Stimulated activated CD4-positive, alpha-beta T cell treated with anti-CD3 and anti-CD28 coated beads, Interleukin-4, amount 100 ng/mL, for 1 hour (primary cell): ENCODE data around the gene PRRG4.
"Not testable (repeated sequence)": the region's sequence is repeated elsewhere in the genome, so short reads cannot be mapped to it uniquely, and the experiment has no call there.

ENCODE experiments used
- DNase-seq: peaks from one replicate; pipeline ENCODE4 v3.0.0-alpha.2; 2020

PRRG4 gene

DNA sequence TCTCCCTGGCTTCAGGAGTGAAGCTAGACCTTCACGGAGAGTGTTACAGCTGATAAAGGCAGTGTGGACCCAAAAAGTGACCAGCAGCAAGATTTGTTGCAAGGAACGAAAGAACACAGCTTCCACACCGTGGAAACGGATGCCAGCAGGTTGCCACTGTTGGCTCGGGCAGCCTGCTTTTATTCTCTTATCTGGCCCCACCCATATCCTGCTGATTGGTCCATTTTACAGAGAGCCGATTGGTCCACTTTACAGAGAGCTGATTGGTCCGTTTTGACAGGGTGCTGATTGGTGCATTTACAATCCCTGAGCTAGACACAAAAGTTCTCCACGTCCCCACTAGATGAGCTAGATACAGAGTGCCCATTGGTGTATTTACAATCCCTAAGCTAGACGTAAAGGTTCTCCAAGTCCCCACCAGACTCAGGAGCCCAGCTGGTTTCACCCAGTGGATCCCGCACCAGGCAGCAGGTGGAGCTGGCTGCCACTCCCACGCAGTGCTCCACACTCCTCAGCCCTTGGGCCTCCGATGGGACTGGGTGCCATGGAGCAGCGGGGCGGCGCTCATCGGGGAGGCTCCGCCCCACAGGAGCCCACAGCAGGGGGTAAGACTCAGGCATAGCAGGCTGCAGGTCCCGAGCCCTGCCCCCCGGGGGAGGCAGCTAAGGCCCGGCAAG lies 58.1 kb downstream of the PRRG4 start:
- DNase-seq = not testable (repeated sequence)

DNA sequence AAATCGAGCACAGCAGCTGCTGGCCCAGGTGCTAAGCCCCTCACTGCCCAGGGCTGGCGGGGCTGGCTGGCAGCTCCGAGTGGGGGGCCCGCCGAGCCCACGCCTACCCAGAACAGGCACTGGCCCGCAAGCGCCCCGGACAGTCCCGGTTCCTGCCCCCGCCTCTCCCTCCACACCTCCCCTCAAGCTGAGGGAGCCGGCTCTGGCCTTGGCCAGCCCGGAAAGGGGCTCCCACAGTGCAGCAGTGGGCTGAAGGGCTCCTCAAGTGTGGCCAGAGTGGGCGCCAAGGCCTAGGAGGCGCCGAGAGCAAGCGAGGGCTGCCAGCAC lies 58.6 kb downstream of the PRRG4 start:
- DNase-seq = not testable (repeated sequence)

DNA sequence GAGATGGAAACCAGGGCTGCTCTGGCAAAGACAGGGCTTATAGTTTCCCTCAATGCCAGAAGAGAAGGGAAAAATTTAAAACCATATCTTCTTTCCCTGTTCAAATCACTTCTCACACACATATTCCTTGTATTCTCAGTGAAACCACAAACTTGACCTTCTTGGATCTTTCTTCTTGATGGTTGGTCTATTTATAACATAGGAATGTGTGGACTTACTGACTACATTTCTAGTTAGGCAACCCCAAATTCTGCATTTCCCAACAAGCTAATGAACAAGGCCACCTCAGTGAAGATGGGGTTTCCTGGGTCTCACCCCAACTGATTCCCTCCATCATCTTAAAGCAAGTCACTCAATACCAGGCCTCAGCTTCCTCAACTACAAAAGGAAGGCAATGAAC lies 59.1 kb downstream of the PRRG4 start:
- no peak for DNase-seq

DNA sequence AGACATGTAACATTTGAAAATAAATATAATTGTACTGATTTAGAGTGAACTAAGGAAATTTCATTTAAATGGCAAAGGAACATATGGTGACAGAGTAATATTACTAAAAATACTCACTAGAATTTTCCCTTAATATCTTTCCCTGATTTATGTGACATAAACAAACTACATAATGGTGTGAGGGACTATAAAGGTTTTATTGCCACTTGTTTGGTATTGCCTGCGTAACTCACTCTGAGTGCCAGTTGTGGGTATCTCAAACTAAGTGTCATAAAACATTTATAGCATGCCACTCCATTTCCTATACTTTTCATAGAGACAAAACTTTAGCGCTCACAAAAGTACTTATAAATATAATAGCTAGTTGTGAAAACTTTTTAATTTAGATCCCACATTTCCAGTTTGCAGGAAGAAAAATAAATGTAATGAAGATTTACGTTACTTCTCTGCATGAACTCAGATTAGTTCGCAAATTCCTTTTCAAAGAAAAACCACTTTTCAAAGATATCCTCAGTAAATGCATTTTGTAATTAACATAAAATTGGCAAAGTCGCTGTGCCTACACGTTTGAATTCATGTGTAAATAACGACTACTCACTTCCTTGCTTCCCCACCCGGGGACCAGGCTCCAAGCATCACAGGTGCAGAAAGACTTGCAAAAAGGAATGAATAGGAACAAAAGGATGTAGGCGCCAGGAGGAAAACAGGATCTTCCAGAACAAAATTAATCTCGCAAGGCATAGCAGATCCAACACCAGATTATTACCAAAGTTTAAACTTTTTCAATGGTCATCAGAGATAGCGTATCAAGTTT lies 61.3 kb downstream of the PRRG4 start:
- no peak for DNase-seq

GRCh38 chr11:32891657-32892354 lies 62.1 kb downstream of the PRRG4 start:
- DNase-seq = no peak

GRCh38 chr11:32892355-32893092 lies 62.8 kb downstream of the PRRG4 start, which contains the start of gene QSER1:
QSER1 (plus strand) TSS chr11:32892811; CDS start chr11:32893126, 315 bp downstream.
- peak; percentile 78 for DNase-seq

GRCh38 chr11:32893093-32893342 lies 63.3 kb downstream of the PRRG4 start:
- peak; percentile 59 for DNase-seq

DNA sequence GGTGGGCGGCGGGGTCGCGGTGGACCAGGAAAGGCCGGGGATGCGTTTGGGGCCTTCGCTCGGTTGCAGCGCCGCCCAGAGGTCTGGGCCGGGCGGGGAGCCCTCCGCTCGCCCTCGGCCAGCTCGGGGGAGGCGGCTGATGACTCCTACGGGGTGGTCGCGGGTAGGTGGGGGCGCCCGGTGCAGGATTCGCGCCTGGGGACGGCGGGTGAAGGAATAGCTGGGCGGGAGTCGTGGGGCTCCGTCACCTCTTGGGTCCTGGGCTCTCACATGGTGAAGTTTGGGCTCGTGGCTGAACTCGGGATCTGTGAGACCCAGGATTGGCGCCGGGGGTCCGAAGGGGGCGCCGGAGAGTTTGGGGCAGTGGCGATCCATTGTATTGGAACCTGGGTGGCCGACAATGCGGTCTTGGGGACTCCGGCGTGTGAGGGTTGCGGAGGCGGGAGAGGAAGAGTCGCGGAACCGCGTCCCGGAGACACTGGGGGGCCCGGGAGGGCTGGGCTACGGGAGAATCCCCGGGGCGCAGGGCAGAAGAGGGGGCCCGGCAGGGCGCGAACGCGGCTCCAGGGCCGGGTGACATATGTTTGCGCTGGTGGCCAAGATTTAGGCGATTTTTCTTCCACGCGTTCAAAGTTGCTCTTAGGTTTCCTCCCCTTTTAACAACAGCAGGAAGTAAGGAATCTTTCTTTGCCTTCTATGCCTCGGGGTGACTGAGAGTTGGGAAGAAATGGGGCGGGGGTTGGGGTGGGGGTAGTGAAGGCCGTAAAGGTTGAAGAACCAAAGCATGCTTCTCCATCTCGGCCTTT lies 63.8 kb downstream of the PRRG4 start:
- DNase-seq = peak; percentile 56

- no peak for DNase-seq
Observed at GRCh38 chr11:32894149-32894827, 64.6 kb downstream of the PRRG4 start.

- DNase-seq = no peak
Observed at GRCh38 chr11:32894921-32895320, 65.2 kb downstream of the PRRG4 start.

- DNase-seq = no peak
Observed at GRCh38 chr11:32895471-32895870, 65.7 kb downstream of the PRRG4 start.

- DNase-seq = no peak
Observed at GRCh38 chr11:32897103-32897502, 67.4 kb downstream of the PRRG4 start.

- DNase-seq = no peak
Observed at GRCh38 chr11:32899438-32899837, 69.7 kb downstream of the PRRG4 start.

GRCh38 chr11:32902089-32902665 lies 72.5 kb downstream of the PRRG4 start:
- no peak for DNase-seq

DNA sequence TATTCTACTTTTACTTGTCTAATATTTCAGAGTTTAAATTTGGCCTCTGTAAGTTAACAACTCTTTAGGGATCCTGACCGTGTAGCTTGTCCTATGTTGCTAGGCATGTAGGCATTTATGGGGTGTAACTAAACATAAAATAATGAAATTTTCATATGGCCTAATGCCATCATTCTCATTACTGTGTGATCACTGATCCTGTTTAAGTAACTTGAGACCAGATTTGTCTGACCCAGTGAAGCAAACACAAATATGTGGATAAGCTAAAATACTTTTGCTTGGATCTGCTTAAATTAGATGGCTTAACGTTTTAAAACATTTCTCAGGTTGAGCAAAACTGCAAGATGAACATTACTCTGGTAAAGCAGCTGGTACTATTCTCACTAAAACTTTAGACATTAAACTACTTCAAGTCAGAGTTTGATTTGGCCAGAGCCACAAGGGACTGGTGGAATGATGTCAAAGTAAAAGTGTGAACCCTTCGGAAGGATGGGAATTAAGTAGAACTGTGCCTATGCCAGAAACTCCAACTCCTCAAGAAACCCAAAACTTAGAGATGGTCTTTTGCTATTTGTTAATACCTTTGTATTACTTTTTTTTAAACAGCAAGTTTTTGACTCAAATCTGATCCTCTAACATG lies 75.4 kb downstream of the PRRG4 start:
- no peak for DNase-seq
